Activated T-helper 2 cell treated with anti-CD3 and anti-CD28 coated beads, Interferon-gamma antibody, Interleukin-2, Interleukin-4, amounts not matched to agents 10 μg/mL and 5 μg/mL and 100 μg/mL, durations not matched to agents 14 hours and 24 hours and 36 hours (primary cell): ENCODE data around the gene TRIP10. TPM values are rescaled to one million over a fixed set of nuclear protein-coding genes. Genes with fewer than 3 reads are reported as not detected.

ENCODE experiments used
- DNase-seq: peaks from one replicate; pipeline ENCODE4 v3.0.0; 2021; ENCODE audit warnings: low spot score
- H3K27ac Mint-ChIP-seq: one replicate; pipeline ENCODE4 v1.8.0; 2021; ENCODE audit warnings: mixed read lengths
- H3K27me3 Mint-ChIP-seq: one replicate; pipeline ENCODE4 v1.8.0; 2021; ENCODE audit warnings: low read depth, mixed read lengths
- H3K36me3 Mint-ChIP-seq: one replicate; pipeline ENCODE4 v1.8.0; 2021; ENCODE audit warnings: low read depth, mixed read lengths
- H3K4me1 Mint-ChIP-seq: one replicate; pipeline ENCODE4 v1.8.0; 2021; ENCODE audit warnings: low read depth, mixed read lengths
- H3K4me3 Mint-ChIP-seq: one replicate; pipeline ENCODE4 v1.8.0; 2021; ENCODE audit warnings: low read depth, mild to moderate bottlenecking, moderate library complexity, mixed read lengths
- H3K9me3 Mint-ChIP-seq: one replicate; pipeline ENCODE4 v1.8.0; 2021; ENCODE audit warnings: mixed read lengths
- intact Hi-C: fragments of 100-400 bp; cut with micrococcal nuclease; formaldehyde crosslinking; loops from one replicate; pipeline ENCODE4 v1.15.1; 2023
- total RNA-seq: library from RNA; stranded (reverse); gene quantifications from 2 replicates; pipeline ENCODE4 v1.2.3, GENCODE V29; 2022

The TRIP10 gene
- total RNA-seq, 1 donor from 2014 or later = 64.7 TPM

DNA sequence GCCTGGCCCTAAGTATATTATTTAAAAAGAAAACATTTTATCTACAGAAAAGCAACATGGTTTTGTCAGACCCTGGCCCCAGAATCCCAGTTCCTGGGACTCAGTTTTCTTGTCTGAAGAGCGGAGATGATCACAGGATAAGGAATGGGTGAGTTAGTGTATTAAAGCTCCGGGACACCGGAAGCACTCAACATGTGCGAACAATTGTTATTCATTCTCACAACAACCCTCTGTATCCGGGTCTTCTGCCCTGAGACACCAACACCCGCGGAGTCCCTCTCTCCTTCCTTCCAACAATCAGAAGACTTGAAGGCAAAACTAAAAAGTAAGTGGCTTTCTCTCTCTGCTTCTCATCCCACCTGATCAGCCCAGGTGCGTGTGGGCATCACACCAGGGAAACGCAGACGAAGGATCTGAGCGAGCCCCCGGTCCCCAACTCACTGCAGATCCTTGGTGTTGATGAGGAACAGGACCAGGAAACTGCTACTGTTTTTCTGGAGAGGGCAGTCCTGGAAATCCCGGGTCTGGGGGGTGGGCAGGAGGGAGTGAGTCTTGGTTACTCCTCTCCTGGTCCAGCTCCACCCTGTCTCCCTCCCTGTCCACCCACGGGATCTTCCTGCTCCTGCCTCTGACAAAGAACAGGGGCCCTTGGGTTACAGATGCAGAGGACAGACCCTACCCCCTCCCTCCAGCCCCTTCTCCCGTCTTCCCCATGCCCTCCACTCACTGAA lies 4.1 kb upstream of the TRIP10 start:
- H3K4me1 Mint-ChIP-seq = peaks cover 27% of the 10 kb centered on the region
- peak overlapping the region; percentile 98 for H3K27ac Mint-ChIP-seq
- intact Hi-C loops = no loop called here
- peaks cover 40% of the 10 kb centered on the region for H3K36me3 Mint-ChIP-seq
- no peak for DNase-seq
- H3K4me3 Mint-ChIP-seq = peak overlapping the region; percentile 98
- H3K9me3 Mint-ChIP-seq = no peaks in the 10 kb centered on the region
- no peaks in the 10 kb centered on the region for H3K27me3 Mint-ChIP-seq

DNA sequence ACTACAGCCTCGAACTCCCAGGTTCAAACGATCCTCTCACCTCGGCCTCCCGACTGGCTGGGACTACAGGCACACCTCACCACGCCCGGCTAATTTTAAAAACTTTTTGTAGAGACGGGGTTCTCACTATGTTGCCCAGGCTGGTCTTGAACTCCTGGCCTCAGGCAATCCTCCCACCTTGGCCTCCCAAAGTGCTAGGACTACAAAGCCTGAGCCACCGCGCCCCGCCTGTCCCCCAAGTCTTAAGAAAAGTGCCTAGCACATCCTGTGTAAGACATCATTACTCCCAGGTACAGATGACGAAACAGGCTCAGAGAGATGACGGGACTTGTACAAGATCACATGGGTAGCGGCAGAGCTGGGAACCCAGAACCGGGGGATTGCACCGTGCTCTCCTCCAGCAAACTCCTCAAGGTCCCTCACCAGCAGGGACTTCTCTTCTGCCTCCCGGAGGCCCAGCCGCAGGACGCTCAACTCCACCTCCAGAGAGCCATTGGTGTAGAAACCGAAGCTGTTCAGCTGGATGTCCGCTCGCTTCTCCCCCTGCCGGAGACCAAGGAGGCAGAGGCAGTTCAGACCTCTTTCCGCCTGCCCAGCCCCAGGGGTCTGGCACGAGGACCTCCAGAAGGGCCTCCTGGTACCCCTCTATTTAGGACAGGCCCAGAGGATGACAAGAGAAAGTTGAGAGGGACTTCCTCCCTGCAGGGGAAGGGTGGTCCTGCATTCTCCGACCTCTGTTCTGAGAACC lies 3.1 kb upstream of the TRIP10 start:
- Mint-ChIP-seq H3K4me1 (peaks cover 33% of the 10 kb centered on the region), H3K27me3 (no peaks in the 10 kb centered on the region), H3K4me3 (peak overlapping the region; percentile 98), H3K9me3 (no peaks in the 10 kb centered on the region), H3K27ac (peak overlapping the region; percentile 98), H3K36me3 (peaks cover 40% of the 10 kb centered on the region)
- peak; percentile 71 for DNase-seq
- intact Hi-C loops = loop anchor here (1.0 to 2.0 kb wide), 3 partner anchors 58 to 219 kb away; no protein-coding TSS in a partner anchor

DNA sequence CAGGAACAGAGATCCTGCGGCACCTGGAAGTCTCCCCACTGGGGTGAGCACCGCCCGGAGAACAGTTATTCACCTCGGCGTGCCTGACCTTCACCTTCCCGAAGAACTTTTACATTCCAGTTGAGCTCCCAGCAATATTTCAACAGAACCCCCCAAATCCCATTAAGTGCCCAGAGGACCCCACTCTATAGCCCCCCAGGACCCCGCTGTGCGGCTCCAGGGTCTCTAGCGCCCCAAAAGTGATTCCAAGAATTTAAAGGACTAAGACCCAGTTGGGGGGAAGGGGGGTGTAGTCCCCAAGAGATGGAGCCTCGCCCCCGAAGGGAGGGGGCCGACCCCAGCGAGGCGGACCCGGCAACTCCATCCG lies 2.6 kb upstream of the TRIP10 start:
- Mint-ChIP-seq H3K9me3 (no peaks in the 10 kb centered on the region), H3K36me3 (peaks cover 36% of the 10 kb centered on the region), H3K27me3 (no peaks in the 10 kb centered on the region), H3K4me3 (peak overlapping the region; percentile 98), H3K27ac (peak overlapping the region; percentile 98), H3K4me1 (peaks cover 37% of the 10 kb centered on the region)
- no peak for DNase-seq
- intact Hi-C loops = loop anchor here (1.0 to 2.0 kb wide), 4 partner anchors 58 to 220 kb away; partner anchors contain the start of gene TNFSF14

DNA sequence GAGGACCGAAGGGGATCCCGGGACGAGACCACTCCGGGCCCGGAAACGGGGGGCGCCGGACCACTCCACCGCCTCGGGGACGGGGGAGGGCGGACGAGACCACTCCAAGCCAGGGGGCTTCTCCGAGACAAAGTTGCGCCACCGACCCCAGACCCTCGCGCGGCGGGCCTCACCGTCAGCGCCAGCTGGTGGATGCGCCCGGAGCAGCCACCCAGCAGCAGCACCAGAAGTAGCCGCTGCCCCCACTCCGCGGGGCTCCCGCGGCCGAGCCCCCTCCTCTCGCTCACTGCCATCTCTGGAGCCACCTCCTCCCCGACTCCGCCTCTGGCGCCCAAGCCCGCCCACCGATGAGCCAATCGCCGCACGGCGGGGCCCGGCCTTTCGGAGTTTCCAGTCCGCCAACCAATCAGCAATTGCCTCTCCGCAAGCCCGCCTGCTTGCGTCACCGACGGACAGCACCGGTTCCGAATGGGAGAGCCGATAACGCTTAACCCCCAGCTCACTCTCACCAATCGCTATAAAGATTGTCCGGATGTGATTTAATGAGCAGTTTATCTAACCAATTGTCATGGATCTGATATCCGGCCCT lies 2.1 kb upstream of the TRIP10 start, which contains the start of gene GPR108:
Gene GPR108, minus strand, starts transcription at position 297 of the 589 bp plus-strand sequence. Its CDS starts 4 bp downstream, at position 293.
- intact Hi-C loops = loop anchor here (1.0 to 2.0 kb wide), 2 partner anchors 59 to 67 kb away; partner anchors contain the start of gene TNFSF14
- Mint-ChIP-seq H3K4me1 (peaks cover 37% of the 10 kb centered on the region), H3K9me3 (no peaks in the 10 kb centered on the region), H3K4me3 (peak within 1 kb of the TSS; percentile 98), H3K27ac (peak within 1 kb of the TSS; percentile 98), H3K27me3 (no peaks in the 10 kb centered on the region), H3K36me3 (peaks cover 36% of the 10 kb centered on the region)
- DNase-seq = peak; percentile 100

DNA sequence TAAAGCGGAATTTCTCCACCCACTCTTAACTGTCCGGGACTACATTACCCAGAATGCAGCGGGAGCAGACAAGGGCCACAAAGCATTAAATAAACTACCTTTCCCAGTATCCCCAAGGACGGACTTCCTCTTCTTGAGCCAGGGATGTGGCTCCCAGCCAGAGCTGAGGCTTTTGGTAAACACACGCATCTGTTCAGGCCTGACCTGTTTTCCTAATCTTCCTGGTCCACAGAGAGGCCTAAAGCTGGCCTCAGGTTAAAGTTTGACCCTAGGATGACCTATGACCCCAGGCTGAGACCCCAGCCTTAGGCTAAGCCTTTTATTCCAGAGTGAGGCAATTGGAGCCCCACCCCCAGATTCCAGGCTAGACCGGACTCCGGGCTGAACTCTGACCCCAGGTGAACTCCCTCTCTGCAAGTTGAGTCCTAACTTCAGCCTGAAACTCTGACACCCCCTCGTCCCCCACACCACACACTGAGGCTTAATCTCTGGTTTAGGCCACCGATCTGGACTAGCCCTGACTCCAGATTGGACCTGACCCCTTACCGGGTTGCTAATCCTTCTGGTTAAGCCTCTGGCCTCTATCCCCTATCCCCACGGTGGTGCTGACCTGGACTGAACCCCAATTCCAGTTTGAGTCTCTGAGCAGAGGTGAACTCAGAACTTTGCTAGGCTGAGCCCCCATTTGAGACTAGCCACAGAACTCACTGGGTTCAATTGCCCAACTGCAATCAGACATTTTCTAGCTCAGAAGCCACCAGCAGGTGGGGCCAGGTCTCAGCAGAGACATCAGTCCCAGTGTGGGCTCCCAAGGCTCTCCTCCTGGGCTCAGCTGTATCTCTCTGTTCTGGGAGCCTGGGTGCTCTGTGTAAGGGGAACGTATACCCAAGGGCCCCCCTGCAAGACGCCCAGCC lies 1.4 kb upstream of the TRIP10 start:
- Mint-ChIP-seq H3K27ac (peak overlapping the region; percentile 92), H3K36me3 (peaks cover 35% of the 10 kb centered on the region), H3K4me3 (peak overlapping the region; percentile 98), H3K9me3 (no peaks in the 10 kb centered on the region), H3K4me1 (peaks cover 37% of the 10 kb centered on the region), H3K27me3 (no peaks in the 10 kb centered on the region)
- intact Hi-C loops = loop anchor here (1.0 to 2.0 kb wide), 5 partner anchors 15 to 125 kb away; partner anchors contain the start of gene TNFSF14
- DNase-seq = peak; percentile 75

DNA sequence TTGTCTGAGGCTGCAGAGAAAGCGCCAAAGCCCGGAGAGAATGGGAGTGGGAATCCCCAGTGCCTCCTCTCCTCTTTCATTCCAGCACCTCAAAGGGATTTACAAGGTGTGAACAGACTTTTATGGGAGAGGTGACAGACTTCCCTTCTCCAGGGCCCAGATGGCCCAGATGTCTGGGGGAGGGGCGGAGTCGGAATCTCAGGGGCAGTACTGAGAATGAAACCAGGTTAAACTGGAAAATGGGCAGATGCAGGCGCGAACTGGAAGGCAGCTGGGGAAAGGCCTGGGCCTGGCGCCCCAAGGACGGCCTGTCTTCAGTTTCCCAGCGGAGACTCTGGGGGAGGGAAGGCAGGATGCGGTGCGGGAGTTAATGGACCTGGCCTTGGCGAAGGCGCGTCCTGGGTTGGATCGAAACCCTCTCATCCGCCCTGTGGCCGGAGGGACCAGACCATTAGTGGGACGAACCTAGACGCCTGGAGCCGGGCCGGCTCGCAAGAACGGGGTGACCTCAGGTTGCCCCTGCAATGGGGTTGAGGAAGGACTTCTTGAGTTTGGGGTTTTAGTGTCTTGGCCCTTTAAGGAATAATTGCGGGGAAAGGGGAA lies 592 bp upstream of the TRIP10 start:
- Mint-ChIP-seq H3K27ac (peak overlapping the region; percentile 92), H3K4me1 (peaks cover 37% of the 10 kb centered on the region), H3K36me3 (peaks cover 37% of the 10 kb centered on the region), H3K4me3 (peak overlapping the region; percentile 98), H3K27me3 (no peaks in the 10 kb centered on the region), H3K9me3 (no peaks in the 10 kb centered on the region)
- no peak for DNase-seq
- intact Hi-C loops = loop anchor here (1.0 to 2.0 kb wide), 4 partner anchors 14 to 124 kb away; partner anchors contain the start of gene SH2D3A

DNA sequence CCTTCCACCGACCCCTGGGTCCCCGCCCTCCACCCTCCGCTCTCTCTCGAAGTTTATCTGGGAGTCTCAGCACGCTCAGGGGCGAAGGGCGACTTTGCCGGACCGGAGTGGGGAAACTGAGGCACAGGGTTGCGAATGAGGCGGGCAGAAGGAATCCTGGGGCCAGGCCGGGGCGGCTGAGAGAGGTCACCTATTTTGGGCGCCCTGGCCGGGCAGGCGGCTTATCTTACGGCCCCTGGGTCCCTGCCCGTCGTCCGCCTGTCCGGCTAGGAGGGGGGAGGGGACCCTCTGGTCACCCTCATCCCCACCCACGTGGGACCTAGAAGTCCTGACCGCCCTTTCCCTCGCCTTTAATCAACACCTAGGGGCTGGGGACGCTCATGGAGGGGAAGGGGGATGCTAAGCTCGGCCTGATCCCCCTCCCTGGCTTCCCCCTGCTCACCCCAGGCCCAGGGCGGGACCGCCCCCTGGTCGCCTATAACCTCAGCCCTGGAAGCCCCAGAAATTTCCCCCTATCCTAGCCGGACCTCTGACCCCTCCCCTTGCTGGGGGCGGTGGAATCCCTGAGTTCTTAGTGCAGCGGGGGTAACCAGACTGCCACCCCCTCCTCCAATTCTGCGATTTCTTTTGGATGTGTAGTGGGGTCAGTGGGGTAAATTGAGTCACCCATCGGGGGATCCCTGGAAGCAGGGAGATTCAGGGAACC lies 556 bp downstream of the TRIP10 start:
- H3K4me1 Mint-ChIP-seq = peaks cover 36% of the 10 kb centered on the region
- intact Hi-C loops = loop anchor here (1.0 to 2.0 kb wide), 2 partner anchors 27 to 63 kb away; partner anchors contain the start of gene SH2D3A
- peak overlapping the region; percentile 86 for H3K4me3 Mint-ChIP-seq
- H3K27ac Mint-ChIP-seq = peak overlapping the region; percentile 55
- H3K36me3 Mint-ChIP-seq = peaks cover 35% of the 10 kb centered on the region
- no peaks in the 10 kb centered on the region for H3K9me3 Mint-ChIP-seq
- DNase-seq = no peak
- H3K27me3 Mint-ChIP-seq = no peaks in the 10 kb centered on the region

DNA sequence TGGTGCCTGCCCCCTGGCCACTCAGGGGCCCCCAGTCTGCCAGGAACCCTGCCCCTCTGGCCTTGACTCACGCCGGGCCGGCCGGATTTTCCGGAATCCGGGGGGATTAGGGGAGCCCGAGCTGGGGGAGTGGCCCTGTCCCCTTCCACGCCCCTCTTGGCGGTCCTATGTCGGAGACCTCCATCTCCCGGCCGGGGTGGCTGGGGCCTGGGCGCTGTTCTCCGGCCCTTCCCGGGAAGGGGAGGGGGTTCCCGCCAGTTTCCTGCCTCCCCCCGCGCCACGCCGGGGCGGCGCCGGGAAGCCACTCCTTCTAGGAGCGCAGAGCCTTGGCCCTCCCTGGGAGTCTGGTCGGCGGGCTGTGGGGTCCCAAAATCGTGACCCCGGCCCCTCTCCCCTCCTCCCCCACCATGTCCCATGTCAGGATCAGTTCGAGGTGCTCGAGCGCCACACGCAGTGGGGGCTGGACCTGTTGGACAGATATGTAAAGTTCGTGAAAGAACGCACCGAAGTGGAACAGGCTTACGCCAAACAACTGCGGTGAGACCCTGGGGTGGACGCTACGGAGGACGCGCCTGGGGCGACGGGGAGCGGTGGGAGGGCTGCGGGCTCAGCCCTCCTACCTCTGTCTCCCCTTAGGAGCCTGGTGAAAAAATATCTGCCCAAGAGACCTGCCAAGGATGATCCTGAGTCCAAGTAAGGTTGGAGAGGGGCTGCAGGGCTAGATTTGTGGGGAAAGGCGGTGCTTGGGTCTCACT lies 1.3 kb downstream of the TRIP10 start:
- peak overlapping the region; percentile 86 for H3K4me3 Mint-ChIP-seq
- intact Hi-C loops = no loop called here
- H3K9me3 Mint-ChIP-seq = no peaks in the 10 kb centered on the region
- peaks cover 34% of the 10 kb centered on the region for H3K4me1 Mint-ChIP-seq
- peaks cover 38% of the 10 kb centered on the region for H3K36me3 Mint-ChIP-seq
- no peaks in the 10 kb centered on the region for H3K27me3 Mint-ChIP-seq
- no peak overlapping the region for H3K27ac Mint-ChIP-seq
- DNase-seq = no peak

DNA sequence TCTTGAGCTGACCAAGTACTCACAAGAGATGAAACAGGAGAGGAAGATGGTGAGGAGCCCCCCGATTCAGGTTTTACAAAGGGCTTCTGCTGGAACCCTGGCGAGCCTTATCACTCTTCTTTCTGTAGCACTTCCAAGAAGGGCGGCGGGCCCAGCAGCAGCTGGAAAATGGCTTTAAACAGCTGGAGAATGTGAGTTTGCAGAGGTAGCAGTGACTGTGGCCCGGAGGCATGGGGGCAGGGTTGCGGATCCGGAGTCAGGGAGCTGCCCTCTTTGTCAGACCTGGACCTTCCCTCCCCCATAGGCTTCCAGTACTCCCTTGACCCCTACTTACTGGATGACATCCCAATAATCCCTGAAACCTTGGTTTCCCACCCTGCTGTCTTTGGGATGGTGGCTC lies 3.6 kb downstream of the TRIP10 start:
- Mint-ChIP-seq H3K4me1 (peaks cover 23% of the 10 kb centered on the region), H3K9me3 (no peaks in the 10 kb centered on the region), H3K36me3 (peaks cover 48% of the 10 kb centered on the region), H3K4me3 (peak overlapping the region; percentile 2), H3K27me3 (no peaks in the 10 kb centered on the region), H3K27ac (no peak overlapping the region)
- intact Hi-C loops = no loop called here
- DNase-seq = no peak

DNA sequence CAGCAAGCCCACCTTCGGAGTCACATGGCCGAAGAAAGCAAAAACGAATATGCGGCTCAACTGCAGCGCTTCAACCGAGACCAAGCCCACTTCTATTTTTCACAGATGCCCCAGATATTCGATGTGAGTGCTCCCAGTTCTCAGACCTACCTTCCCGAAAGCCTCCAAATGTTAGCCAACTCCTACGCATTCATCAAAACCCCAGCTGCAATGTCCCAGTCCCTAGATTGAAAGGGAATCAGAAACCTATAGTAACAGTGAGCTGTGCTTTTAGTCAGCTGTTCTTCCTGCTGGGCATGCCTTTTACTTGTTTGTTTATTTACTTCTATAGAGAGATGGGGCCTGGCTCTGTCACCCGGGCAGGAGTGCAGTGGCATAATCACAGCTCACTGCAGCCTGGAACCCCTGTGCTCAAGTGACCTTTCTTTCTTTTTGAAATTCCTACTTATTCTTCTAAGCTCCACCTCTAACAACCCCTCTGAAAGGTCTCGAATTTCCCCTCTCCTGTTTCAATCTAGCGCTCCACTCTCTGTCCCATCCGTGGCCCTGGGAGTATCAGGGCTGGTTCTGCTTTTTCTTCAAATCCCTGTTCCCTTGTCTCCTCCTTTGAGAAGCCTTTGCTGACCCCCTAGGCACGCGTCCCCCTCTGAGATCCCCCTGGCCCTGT lies 4.4 kb downstream of the TRIP10 start:
- Mint-ChIP-seq H3K27ac (no peak overlapping the region), H3K9me3 (no peaks in the 10 kb centered on the region), H3K4me1 (peaks cover 15% of the 10 kb centered on the region), H3K36me3 (peaks cover 54% of the 10 kb centered on the region), H3K27me3 (no peaks in the 10 kb centered on the region), H3K4me3 (no peak overlapping the region)
- no peak for DNase-seq
- intact Hi-C loops = no loop called here
